ENCODE data around the gene MSI2. TPM values are rescaled to one million over a fixed set of nuclear protein-coding genes. Genes with fewer than 3 reads are reported as not detected.

The MSI2 gene
- total and polyA plus RNA-seq, 12 donors, result 32.6 to 411 (median 148) TPM

- no peak for DNase-seq
- no peaks in the 10 kb centered on the region for H3K27me3 ChIP-seq
- H3K36me3 ChIP-seq (replicated peaks in 1 of 2), result no peaks in the 10 kb centered on the region
- no peak overlapping the region for H3K27ac ChIP-seq
- WGBS, 4 donors, result 85 to 90% (median 88%) methylated on average over 9 of the region's 9 CpGs
- TF ChIP-seq POLR2A (IDR thresholded peaks at IDR 0.05), result no peak
- no peak for TF ChIP-seq CTCF (IDR thresholded peaks at IDR 0.05)
- no peak overlapping the region for H3K4me3 ChIP-seq
- peaks cover 0 to 12% of the 10 kb centered on the region in 2 donors for H3K4me1 ChIP-seq (replicated peaks in 1 of 2)
- H3K9me3 ChIP-seq (replicated peaks in 1 of 3), result no peaks in the 10 kb centered on the region
- intact Hi-C loops (cut with DNase I), result no loop called here
Observed at GRCh38 chr17:57726213-57726790, 470.0 kb downstream of the MSI2 start.

- Histone ChIP-seq H3K4me1 (replicated peaks in 1 of 2) (peaks cover 0 to 12% of the 10 kb centered on the region in 2 donors), H3K27me3 (no peaks in the 10 kb centered on the region), H3K27ac (no peak overlapping the region), H3K9me3 (replicated peaks in 1 of 3) (no peaks in the 10 kb centered on the region), H3K36me3 (replicated peaks in 1 of 2) (no peaks in the 10 kb centered on the region), H3K4me3 (no peak overlapping the region)
- intact Hi-C loops (cut with DNase I), result no loop called here
- no peak for TF ChIP-seq CTCF (IDR thresholded peaks at IDR 0.05)
- TF ChIP-seq POLR2A (IDR thresholded peaks at IDR 0.05), result no peak
- peak in 1 of 7 donors; percentile 27 for DNase-seq
- 84 to 100% (median 88%) methylated on average over 2 to 5 of the region's 5 CpGs for whole genome bisulfite sequencing, 4 donors
Observed at GRCh38 chr17:57726838-57727237, 470.5 kb downstream of the MSI2 start.

- no peaks in the 10 kb centered on the region for H3K9me3 ChIP-seq (replicated peaks in 1 of 3)
- H3K4me3 ChIP-seq, result no peak overlapping the region
- intact Hi-C loops (cut with DNase I), result no loop called here
- no peaks in the 10 kb centered on the region for H3K27me3 ChIP-seq
- DNase-seq, result peak in 1 of 7 donors; percentile 29
- TF ChIP-seq POLR2A (IDR thresholded peaks at IDR 0.05) (no peak), CTCF (IDR thresholded peaks at IDR 0.05) (no peak)
- 70 to 92% (median 87%) methylated on average over 7 to 8 of the region's 8 CpGs for WGBS, 4 donors
- H3K4me1 ChIP-seq (replicated peaks in 1 of 2), result peaks cover 0 to 12% of the 10 kb centered on the region in 2 donors
- H3K36me3 ChIP-seq (replicated peaks in 1 of 2), result no peaks in the 10 kb centered on the region
- H3K27ac ChIP-seq, result no peak overlapping the region
Observed at GRCh38 chr17:57727630-57728175, 471.4 kb downstream of the MSI2 start.

- no peaks in the 10 kb centered on the region for H3K4me1 ChIP-seq (replicated peaks in 1 of 2)
- H3K27ac ChIP-seq, result no peak overlapping the region
- intact Hi-C loops (cut with DNase I), result no loop called here
- peak in 1 of 7 donors; percentile 1 for DNase-seq
- H3K4me3 ChIP-seq, result no peak overlapping the region
- no peaks in the 10 kb centered on the region for H3K36me3 ChIP-seq (replicated peaks in 1 of 2)
- TF ChIP-seq POLR2A (IDR thresholded peaks at IDR 0.05), result no peak
- H3K27me3 ChIP-seq, result no peaks in the 10 kb centered on the region
- 83 to 93% (median 86%) methylated on average over 3 of the region's 3 CpGs for WGBS, 4 donors
- no peaks in the 10 kb centered on the region for H3K9me3 ChIP-seq (replicated peaks in 1 of 3)
Observed at GRCh38 chr17:57730026-57730701, 473.8 kb downstream of the MSI2 start.

All from adrenal gland (tissue), 12 donors.